Heart right ventricle (tissue), 16 donors: ENCODE data around the gene OTOG. TPM values are rescaled to one million over a fixed set of nuclear protein-coding genes. Genes with fewer than 3 reads are reported as not detected.

Source experiments
- ATAC-seq, 8 donors: fragments of 200-7000 bp; cut with Tn5 transposase; one replicate each; pipeline ENCODE4 v1.9.1; 2020; ENCODE audit warnings: mild to moderate bottlenecking in 8 of 8, moderate library complexity in 8 of 8, moderate number of reproducible peaks in 1 of 8
- DNase-seq, 2 donors: peaks; one replicate each; pipeline ENCODE4 v3.0.0-alpha.2; 2020
- H3K27ac ChIP-seq, 10 donors: fragments of 200-600 bp; sonication (generic) in 2 of 10; one replicate each; pipeline versions ENCODE4 v1.5.0 to v1.8.0; 2020 to 2022; ENCODE audit warnings: mild to moderate bottlenecking in 3 of 10
- H3K27me3 ChIP-seq, 7 donors: fragments of 200-600 bp; one replicate each; pipeline ENCODE4 v1.8.0; 2021 to 2022; ENCODE audit warnings: mild to moderate bottlenecking in 2 of 7
- H3K36me3 ChIP-seq, 9 donors: fragments of 200-600 bp; sonication (generic) in 1 of 9; one replicate each; pipeline versions ENCODE4 v1.5.0 to v1.8.0; 2020 to 2022; ENCODE audit warnings: mild to moderate bottlenecking in 2 of 9
- H3K4me1 ChIP-seq, 9 donors: fragments of 200-600 bp; sonication (generic) in 1 of 9; one replicate each; pipeline versions ENCODE4 v1.5.0 to v1.8.0; 2020 to 2022; ENCODE audit warnings: mild to moderate bottlenecking in 4 of 9
- H3K4me3 ChIP-seq, 10 donors: fragments of 200-600 bp; sonication (generic) in 2 of 10; one replicate each; pipeline versions ENCODE4 v1.5.0 to v1.8.0; 2020 to 2022; ENCODE audit warnings: mild to moderate bottlenecking in 7 of 10, moderate library complexity in 2 of 10
- H3K9me3 ChIP-seq, 11 donors: fragments of 200-600 bp in 10 of 11; sonication (generic) in 2 of 11; one replicate each; pipeline versions ENCODE4 v1.5.0 to v1.8.0; 2013 to 2022; ENCODE audit warnings: mild to moderate bottlenecking in 2 of 11, control low read depth in 1 of 11, moderate library complexity in 1 of 11
- WGBS, 2 donors: extraction: QIAGEN DNeasy Blood & Tissue Kit; methylation state at CpG; one replicate each; pipeline ENCODE4 v1.1.7; 2013; ENCODE audit warnings: inconsistent platforms in 1 of 2; 5-methylcytosine and 5-hydroxymethylcytosine counted together
- intact Hi-C, 10 donors: fragments of 100-400 bp; cut with DNase I; formaldehyde crosslinking; loops; one replicate each; pipeline versions ENCODE4 v1.11.1 to v1.14.2; 2022
- polyA plus RNA-seq, 2 donors: library from polyadenylated mRNA; stranded (reverse); fragments of 200-250 nt; gene quantifications; one replicate each; pipeline ENCODE4 v1.2.3, GENCODE V29; 2013
- total RNA-seq, 10 donors: library from RNA; stranded (reverse); fragmentation: NEBNext Ultra II Directional in 3 of 10; extraction: Animal tissue kit (Norgen Biotek cat#: 25700) in 3 of 10; gene quantifications; one replicate each; pipeline versions ENCODE4 v1.2.1 to v1.2.4, GENCODE V29; 2021 to 2023
- TF ChIP-seq, protein P1 (sequence below), 9 donors: fragments of 200-600 bp; sonication (generic) in 2 of 9; IDR thresholded peaks; one replicate each; pipeline versions ENCODE4 v1.5.0 to v1.8.0; 2021 to 2022; ENCODE audit warnings: antibody characterized with exemption in 9 of 9, mild to moderate bottlenecking in 5 of 9, moderate library complexity in 1 of 9
- donor health status: Arrhythmogenic right ventricular cardiomyopathy.
- donor health status: ischemic (EF 13 %, LVEDD 7.1; RV severe dilation, severe dysfunction).
- donor health status: healthy with polysubstance abuse.
- donor health status: DM: no; HTN: yes; CAD: no.
- donor health status: DM: no; HTN: no; CAD: no.
- donor health status: ischemic (EF 25% LVEDD 6.9; RV normal size, moderate dysfunction).
- donor health status: ischemic (EF 25% LVEDD 5.7; RV mildly dilated, moderate dysfunction).
- donor health status: healthy.
- donor health status: DM: yes; HTN: yes; CAD: no.
- donor health status: Ischemic cardiomyopathy.
- donor health status: ischemic (EF 35%, LVEDD 5.7; RV mildly dilated, moderate dysfunction).
- donor health status: nonischemic (EF 11% LVEDD 7.7; RV severe dilation, severe dysfunction).
- donor health status: DM: yes; HTN: yes; CAD: no.
- donor health status: PGD.
- donor health status: ischemic (EF 29% LVEDD 5.4; RV normal size, mild dysfunction).
- donor health status: nonischemic (EF 23%, LVEDD 6.1; RV moderate dilation, normal function).

OTOG gene
- total and polyA plus RNA-seq, 12 donors = not detected

DNA sequence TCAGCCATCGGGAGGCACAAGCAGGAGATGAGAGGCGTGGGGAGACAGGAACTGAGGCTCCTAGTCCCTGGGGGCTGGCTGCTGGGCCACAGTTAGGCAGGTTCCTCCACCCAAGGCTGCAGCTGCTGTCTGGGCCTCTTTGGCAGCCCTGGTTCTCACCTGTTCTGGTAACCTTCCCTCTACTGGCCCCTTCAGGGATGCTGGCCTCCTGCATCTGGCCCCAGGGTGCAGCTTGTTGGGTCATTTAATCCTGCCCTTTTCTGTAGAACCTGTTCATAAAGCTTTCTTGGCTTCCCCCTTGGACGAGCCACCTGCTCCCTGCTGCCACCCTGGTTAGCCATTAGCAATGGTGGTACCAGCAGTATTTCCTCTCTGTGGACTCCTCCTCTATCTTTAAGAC is 8.3 kb upstream of the OTOG start:
- Histone ChIP-seq H3K4me1 (no peaks in the 10 kb centered on the region), H3K36me3 (no peaks in the 10 kb centered on the region), H3K27ac (no peak overlapping the region), H3K4me3 (no peak overlapping the region), H3K27me3 (peaks cover 0 to 17% (median 8%) of the 10 kb centered on the region in 7 donors), H3K9me3 (no peaks in the 10 kb centered on the region)
- TF ChIP-seq, protein P1, sequence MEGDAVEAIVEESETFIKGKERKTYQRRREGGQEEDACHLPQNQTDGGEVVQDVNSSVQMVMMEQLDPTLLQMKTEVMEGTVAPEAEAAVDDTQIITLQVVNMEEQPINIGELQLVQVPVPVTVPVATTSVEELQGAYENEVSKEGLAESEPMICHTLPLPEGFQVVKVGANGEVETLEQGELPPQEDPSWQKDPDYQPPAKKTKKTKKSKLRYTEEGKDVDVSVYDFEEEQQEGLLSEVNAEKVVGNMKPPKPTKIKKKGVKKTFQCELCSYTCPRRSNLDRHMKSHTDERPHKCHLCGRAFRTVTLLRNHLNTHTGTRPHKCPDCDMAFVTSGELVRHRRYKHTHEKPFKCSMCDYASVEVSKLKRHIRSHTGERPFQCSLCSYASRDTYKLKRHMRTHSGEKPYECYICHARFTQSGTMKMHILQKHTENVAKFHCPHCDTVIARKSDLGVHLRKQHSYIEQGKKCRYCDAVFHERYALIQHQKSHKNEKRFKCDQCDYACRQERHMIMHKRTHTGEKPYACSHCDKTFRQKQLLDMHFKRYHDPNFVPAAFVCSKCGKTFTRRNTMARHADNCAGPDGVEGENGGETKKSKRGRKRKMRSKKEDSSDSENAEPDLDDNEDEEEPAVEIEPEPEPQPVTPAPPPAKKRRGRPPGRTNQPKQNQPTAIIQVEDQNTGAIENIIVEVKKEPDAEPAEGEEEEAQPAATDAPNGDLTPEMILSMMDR (IDR thresholded peaks at IDR 0.05) = no peak
- 61 to 64% methylated on average over 3 of the region's 3 CpGs for WGBS, 2 donors
- DNase-seq (no peak), ATAC-seq (no peak)
- intact Hi-C loops = no loop called here

DNA sequence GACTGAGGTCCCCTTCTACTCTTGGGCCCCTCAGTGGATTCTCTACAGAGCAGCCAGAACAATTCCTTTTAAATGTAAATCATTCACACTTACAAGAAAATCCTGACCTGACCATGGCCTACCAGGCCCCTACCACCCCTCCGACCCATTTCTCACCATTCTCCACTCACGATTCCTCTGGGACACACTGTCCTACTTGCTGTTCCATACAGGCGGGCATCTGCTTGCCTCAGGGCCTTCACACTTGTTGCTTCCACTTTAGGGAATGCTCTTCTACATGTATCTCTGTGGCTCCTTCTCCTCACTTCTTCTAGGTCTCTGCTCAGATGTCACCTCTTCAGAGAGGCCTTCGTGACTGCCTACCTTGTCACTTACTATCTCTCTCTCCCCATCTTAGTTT is 6.3 kb upstream of the OTOG start:
- H3K27ac ChIP-seq = no peak overlapping the region
- H3K4me3 ChIP-seq = no peak overlapping the region
- H3K4me1 ChIP-seq = peaks cover 0 to 5% (median 0%) of the 10 kb centered on the region in 9 donors
- 85 to 89% methylated on average over 4 of the region's 4 CpGs for WGBS, 2 donors
- ATAC-seq = no peak
- intact Hi-C loops = no loop called here
- no peaks in the 10 kb centered on the region for H3K9me3 ChIP-seq
- TF ChIP-seq, protein P1 (IDR thresholded peaks at IDR 0.05) = no peak
- peaks cover 0 to 27% (median 21%) of the 10 kb centered on the region in 7 donors for H3K27me3 ChIP-seq
- no peaks in the 10 kb centered on the region for H3K36me3 ChIP-seq
- DNase-seq = no peak

DNA sequence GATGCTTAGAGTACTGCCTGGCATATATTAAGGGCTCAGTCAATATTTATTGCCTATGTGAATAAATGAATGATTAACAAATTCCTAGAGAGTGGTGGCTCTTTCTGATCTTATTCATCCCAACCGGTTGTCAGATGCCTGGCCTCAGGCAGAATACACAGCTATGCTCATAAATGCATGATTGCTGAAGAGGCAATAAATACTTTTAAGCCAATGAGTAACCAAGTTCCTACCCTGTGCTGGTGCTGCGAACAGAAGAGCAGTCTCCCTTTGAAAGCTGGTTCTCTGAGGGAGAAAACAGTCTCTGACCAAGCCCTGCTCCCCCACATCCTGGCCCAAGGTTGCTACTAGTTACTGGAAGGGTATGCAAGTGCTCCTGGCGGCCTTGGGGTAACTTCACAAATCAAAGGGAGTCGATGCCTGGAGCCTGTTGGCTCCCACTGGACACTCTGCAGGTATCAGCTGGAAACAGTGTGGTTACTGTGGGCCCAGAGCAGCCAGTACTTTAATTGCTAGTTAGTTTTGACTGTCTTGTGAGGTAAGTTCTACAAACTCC is 5.7 kb upstream of the OTOG start:
- Histone ChIP-seq H3K27ac (no peak overlapping the region), H3K27me3 (peaks cover 0 to 32% (median 22%) of the 10 kb centered on the region in 7 donors), H3K36me3 (no peaks in the 10 kb centered on the region), H3K4me1 (peaks cover 0 to 5% (median 0%) of the 10 kb centered on the region in 9 donors), H3K4me3 (no peak overlapping the region), H3K9me3 (no peaks in the 10 kb centered on the region)
- ATAC-seq (no peak), DNase-seq (no peak)
- intact Hi-C loops = no loop called here
- TF ChIP-seq, protein P1 (IDR thresholded peaks at IDR 0.05) = no peak
- 84% methylated on average over 4 of the region's 4 CpGs for WGBS, 2 donors

GRCh38 chr11:17542249-17542648 is 4.8 kb upstream of the OTOG start:
- H3K36me3 ChIP-seq = no peaks in the 10 kb centered on the region
- no peaks in the 10 kb centered on the region for H3K9me3 ChIP-seq
- H3K27ac ChIP-seq = no peak overlapping the region
- peaks cover 0 to 41% (median 31%) of the 10 kb centered on the region in 7 donors for H3K27me3 ChIP-seq
- DNase-seq = no peak
- TF ChIP-seq, protein P1 (IDR thresholded peaks at IDR 0.05) = no peak
- intact Hi-C loops = no loop called here
- H3K4me1 ChIP-seq = peaks cover 0 to 5% (median 0%) of the 10 kb centered on the region in 9 donors
- ATAC-seq = no peak
- WGBS, 2 donors = 77 to 92% methylated on average over 4 of the region's 4 CpGs
- H3K4me3 ChIP-seq = no peak overlapping the region
